Endodermal cell (in vitro differentiated cells): ENCODE measurements around the gene EPAS1. TPM values are rescaled to one million over a fixed set of nuclear protein-coding genes. Genes with fewer than 3 reads are reported as not detected.

ENCODE experiments used
- DNase-seq: peaks from one replicate; pipeline ENCODE4 v3.0.0-alpha.2; 2017
- H3K27ac ChIP-seq: 2 replicates; pipeline ENCODE4 v1.5.1; 2013; ENCODE audit warnings: mild to moderate bottlenecking, low read depth, low read length, moderate library complexity
- H3K27me3 ChIP-seq: 2 replicates; pipeline ENCODE4 v1.6.1; 2013; ENCODE audit warnings: mild to moderate bottlenecking, low read length, moderate library complexity; ENCODE audit not compliant: insufficient read depth, control insufficient read depth, poor library complexity, severe bottlenecking
- H3K36me3 ChIP-seq: 2 replicates; pipeline ENCODE4 v1.7.0; 2013; ENCODE audit warnings: mild to moderate bottlenecking, low read length, moderate library complexity; ENCODE audit not compliant: control insufficient read depth, insufficient read depth
- H3K4me1 ChIP-seq: one replicate; pipeline ENCODE4 v1.7.0; 2013; ENCODE audit warnings: low read length; ENCODE audit not compliant: control insufficient read depth, insufficient read depth
- H3K4me3 ChIP-seq: 2 replicates; pipeline ENCODE4 v1.5.1; 2013; ENCODE audit warnings: mild to moderate bottlenecking, low read length, moderate library complexity
- H3K9ac ChIP-seq: 2 replicates; pipeline ENCODE4 v1.6.1; 2013; ENCODE audit warnings: mild to moderate bottlenecking, low read length, moderate library complexity; ENCODE audit not compliant: poor library complexity, severe bottlenecking; ENCODE audit errors: extremely low read depth
- H3K9me3 ChIP-seq: 2 replicates; pipeline ENCODE4 v1.6.1; 2013; ENCODE audit warnings: mild to moderate bottlenecking, low read length, moderate library complexity; ENCODE audit not compliant: control insufficient read depth
- H3K27ac Mint-ChIP-seq: 2 replicates; pipeline ENCODE4 v1.8.0; 2020; ENCODE audit warnings: mixed read lengths
- H3K27me3 Mint-ChIP-seq: 2 replicates; pipeline ENCODE4 v1.8.0; 2021; ENCODE audit warnings: mild to moderate bottlenecking, mixed read lengths; ENCODE audit not compliant: insufficient read depth
- H3K36me3 Mint-ChIP-seq: 2 replicates; pipeline ENCODE4 v1.8.0; 2020; ENCODE audit warnings: low read depth, mixed read lengths
- H3K4me1 Mint-ChIP-seq: 2 replicates; pipeline ENCODE4 v1.8.0; 2020; ENCODE audit warnings: mixed read lengths
- H3K4me3 Mint-ChIP-seq: 2 replicates; pipeline ENCODE4 v1.8.0; 2020; ENCODE audit warnings: mild to moderate bottlenecking, moderate library complexity, mixed read lengths
- H3K9me3 Mint-ChIP-seq: 2 replicates; pipeline ENCODE4 v1.8.0; 2020; ENCODE audit warnings: mild to moderate bottlenecking, mixed read lengths
- WGBS, 2 experiments: methylation state at CpG; one replicate each; pipeline versions ENCODE4 v1.1.5 to v1.1.7; 2013; ENCODE audit warnings: missing lambda C conversion rate in 2 of 2, mixed read lengths in 1 of 2; ENCODE audit not compliant: insufficient coverage in 1 of 2, insufficient read length in 1 of 2; 5-methylcytosine and 5-hydroxymethylcytosine counted together
- total RNA-seq, 2 donors: library from RNA; stranded (reverse); fragmentation: NEBNext Ultra II Directional in 1 of 2; extraction: Animal tissue kit (Norgen Biotek cat#: 25700) in 1 of 2; gene quantifications; 2 replicates in 1 of 2; 3 replicates in 1 of 2; pipeline ENCODE4 v1.2.1, GENCODE V29; 2021
- TF ChIP-seq, protein P1 (sequence below): fragments of 200-600 bp; sonication (generic); conservative IDR thresholded peaks from 2 replicates; pipeline ENCODE4 v1.5.0; 2021; ENCODE audit warnings: antibody characterized with exemption, mild to moderate bottlenecking

EPAS1 gene
- total RNA-seq, 2 donors from 2014 or later, result 1.2 to 1.9 TPM

DNA sequence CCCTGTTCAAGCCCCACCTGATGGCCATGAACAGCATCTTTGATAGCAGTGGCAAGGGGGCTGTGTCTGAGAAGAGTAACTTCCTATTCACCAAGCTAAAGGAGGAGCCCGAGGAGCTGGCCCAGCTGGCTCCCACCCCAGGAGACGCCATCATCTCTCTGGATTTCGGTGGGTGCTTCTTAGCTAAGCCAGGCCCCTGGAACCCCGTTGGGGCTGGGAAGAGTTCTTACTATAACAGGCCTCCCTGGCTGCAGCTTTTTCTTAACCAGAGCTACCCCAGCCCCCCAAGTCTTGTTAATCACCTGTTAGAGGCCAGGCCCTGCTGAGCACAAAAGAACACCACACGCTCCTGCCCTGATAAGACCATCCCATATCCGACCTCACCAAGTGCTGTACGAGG, 79.4 kb downstream of the EPAS1 start:
- H3K27me3 ChIP-seq, result no peaks in the 10 kb centered on the region
- Mint-ChIP-seq H3K27me3 (no peaks in the 10 kb centered on the region), H3K9me3 (peaks cover 10% of the 10 kb centered on the region), H3K4me1 (peaks cover 9% of the 10 kb centered on the region), H3K27ac (no peak overlapping the region), H3K4me3 (no peak overlapping the region), H3K36me3 (no peaks in the 10 kb centered on the region)
- no peak overlapping the region for H3K4me3 ChIP-seq
- H3K27ac ChIP-seq, result no peak overlapping the region
- DNase-seq, result no peak
- no peaks in the 10 kb centered on the region for H3K4me1 ChIP-seq
- no peaks in the 10 kb centered on the region for H3K9me3 ChIP-seq
- H3K9ac ChIP-seq, result no peak overlapping the region
- 92 to 100% methylated on average over 4 to 7 of the region's 7 CpGs for WGBS, 2 experiments
- H3K36me3 ChIP-seq, result no peaks in the 10 kb centered on the region
- TF ChIP-seq, protein P1, sequence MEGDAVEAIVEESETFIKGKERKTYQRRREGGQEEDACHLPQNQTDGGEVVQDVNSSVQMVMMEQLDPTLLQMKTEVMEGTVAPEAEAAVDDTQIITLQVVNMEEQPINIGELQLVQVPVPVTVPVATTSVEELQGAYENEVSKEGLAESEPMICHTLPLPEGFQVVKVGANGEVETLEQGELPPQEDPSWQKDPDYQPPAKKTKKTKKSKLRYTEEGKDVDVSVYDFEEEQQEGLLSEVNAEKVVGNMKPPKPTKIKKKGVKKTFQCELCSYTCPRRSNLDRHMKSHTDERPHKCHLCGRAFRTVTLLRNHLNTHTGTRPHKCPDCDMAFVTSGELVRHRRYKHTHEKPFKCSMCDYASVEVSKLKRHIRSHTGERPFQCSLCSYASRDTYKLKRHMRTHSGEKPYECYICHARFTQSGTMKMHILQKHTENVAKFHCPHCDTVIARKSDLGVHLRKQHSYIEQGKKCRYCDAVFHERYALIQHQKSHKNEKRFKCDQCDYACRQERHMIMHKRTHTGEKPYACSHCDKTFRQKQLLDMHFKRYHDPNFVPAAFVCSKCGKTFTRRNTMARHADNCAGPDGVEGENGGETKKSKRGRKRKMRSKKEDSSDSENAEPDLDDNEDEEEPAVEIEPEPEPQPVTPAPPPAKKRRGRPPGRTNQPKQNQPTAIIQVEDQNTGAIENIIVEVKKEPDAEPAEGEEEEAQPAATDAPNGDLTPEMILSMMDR, result no peak

DNA sequence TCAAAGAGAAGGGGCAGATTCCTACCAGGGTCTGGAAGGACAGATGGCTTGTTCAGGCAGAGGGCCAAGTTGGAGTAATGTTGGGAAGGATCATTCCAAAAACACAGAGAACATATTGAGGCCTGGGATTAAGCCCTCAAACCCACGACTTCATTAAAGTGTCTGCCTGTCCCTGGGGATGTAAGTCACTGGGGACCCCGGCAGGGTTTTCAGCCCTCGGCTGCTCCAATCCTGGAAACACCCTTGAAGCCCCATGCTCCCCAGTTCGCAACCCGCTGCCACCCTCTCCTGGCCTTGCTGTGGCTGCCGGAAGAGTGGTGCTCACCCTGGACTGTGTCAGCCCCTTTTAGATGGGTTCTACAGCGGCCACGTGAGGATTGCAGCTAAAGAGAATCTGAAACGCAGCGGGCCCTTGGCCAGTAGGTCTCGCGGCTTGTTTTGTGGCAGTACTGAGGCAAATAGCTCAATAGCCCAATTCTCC, 79.9 kb downstream of the EPAS1 start:
- Mint-ChIP-seq H3K27me3 (no peaks in the 10 kb centered on the region), H3K9me3 (peaks cover 10% of the 10 kb centered on the region), H3K4me3 (no peak overlapping the region), H3K27ac (no peak overlapping the region), H3K4me1 (peaks cover 9% of the 10 kb centered on the region), H3K36me3 (no peaks in the 10 kb centered on the region)
- Histone ChIP-seq H3K4me1 (no peaks in the 10 kb centered on the region), H3K4me3 (no peak overlapping the region), H3K27ac (no peak overlapping the region), H3K9ac (no peak overlapping the region), H3K9me3 (no peaks in the 10 kb centered on the region), H3K27me3 (no peaks in the 10 kb centered on the region), H3K36me3 (no peaks in the 10 kb centered on the region)
- WGBS, 2 experiments, result 94 to 96% methylated on average over 10 to 12 of the region's 12 CpGs
- peak; percentile 55 for DNase-seq
- TF ChIP-seq, protein P1, result peak; percentile 41

DNA sequence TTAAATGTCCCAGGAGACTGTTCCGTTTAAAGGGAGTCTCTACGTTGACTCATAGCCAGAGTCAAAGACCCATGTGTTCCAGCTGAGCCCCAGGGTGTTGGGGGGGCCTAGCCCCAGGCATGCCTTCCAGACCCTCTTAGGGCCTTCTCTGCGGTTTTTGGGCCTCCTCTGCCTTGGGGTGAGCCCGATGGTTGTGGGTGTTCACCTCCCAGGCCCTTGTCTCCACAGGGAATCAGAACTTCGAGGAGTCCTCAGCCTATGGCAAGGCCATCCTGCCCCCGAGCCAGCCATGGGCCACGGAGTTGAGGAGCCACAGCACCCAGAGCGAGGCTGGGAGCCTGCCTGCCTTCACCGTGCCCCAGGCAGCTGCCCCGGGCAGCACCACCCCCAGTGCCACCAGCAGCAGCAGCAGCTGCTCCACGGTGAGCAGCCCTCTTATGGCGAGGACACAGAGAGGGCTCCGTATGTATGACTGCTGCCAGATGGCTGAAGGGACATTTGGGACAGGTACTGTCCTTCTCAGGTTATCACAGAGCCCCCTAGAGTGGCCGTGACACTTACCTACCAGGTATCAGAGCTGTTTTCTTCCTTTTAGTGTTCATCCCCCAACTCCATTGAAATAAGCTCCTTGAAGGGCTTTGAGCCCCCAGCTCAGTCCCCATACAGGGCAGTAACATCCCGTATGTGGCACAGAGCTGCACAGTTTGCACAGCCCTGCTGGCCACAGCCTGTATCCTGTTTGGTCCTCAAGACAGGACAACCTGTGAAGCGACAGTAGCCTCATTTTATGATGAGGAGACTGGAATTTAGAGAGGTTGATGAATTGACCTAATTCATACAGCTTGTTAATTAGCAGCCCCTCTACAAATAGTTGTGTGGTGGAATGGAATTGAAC, 80.7 kb downstream of the EPAS1 start:
- Histone ChIP-seq H3K36me3 (no peaks in the 10 kb centered on the region), H3K4me3 (no peak overlapping the region), H3K4me1 (no peaks in the 10 kb centered on the region), H3K9me3 (no peaks in the 10 kb centered on the region), H3K27ac (no peak overlapping the region), H3K9ac (no peak overlapping the region), H3K27me3 (no peaks in the 10 kb centered on the region)
- TF ChIP-seq, protein P1, result no peak
- Mint-ChIP-seq H3K27me3 (no peaks in the 10 kb centered on the region), H3K4me3 (no peak overlapping the region), H3K36me3 (no peaks in the 10 kb centered on the region), H3K27ac (no peak overlapping the region), H3K4me1 (peaks cover 9% of the 10 kb centered on the region), H3K9me3 (peaks cover 7% of the 10 kb centered on the region)
- peak; percentile 27 for DNase-seq
- 93 to 96% methylated on average over 8 to 16 of the region's 16 CpGs for WGBS, 2 experiments
